Suprapubic skin (tissue), 4 donors: ENCODE data around the gene UBL5. TPM values are rescaled to one million over a fixed set of nuclear protein-coding genes. Genes with fewer than 3 reads are reported as not detected.

ENCODE experiments used
- DNase-seq, 2 donors: peaks; one replicate each; pipeline ENCODE4 v3.0.0-alpha.2; 2019; ENCODE audit warnings: low spot score in 2 of 2
- H3K27ac ChIP-seq: fragments of 200-600 bp; sonication (generic); one replicate; pipeline ENCODE4 v1.5.1; 2019
- H3K27me3 ChIP-seq: fragments of 200-600 bp; sonication (generic); one replicate; pipeline ENCODE4 v1.5.1; 2019
- H3K36me3 ChIP-seq: fragments of 200-600 bp; sonication (generic); one replicate; pipeline ENCODE4 v1.5.1; 2019
- H3K4me1 ChIP-seq: fragments of 200-600 bp; sonication (generic); one replicate; pipeline ENCODE4 v1.5.1; 2019
- H3K4me3 ChIP-seq: fragments of 200-600 bp; sonication (generic); one replicate; pipeline ENCODE4 v1.5.1; 2019; ENCODE audit warnings: mild to moderate bottlenecking
- H3K9me3 ChIP-seq: fragments of 200-600 bp; sonication (generic); one replicate; pipeline ENCODE4 v1.5.1; 2019
- EP300 ChIP-seq: sonication (generic); formaldehyde crosslinking; IDR thresholded peaks from one replicate; pipeline ENCODE4 v1.6.1; 2017; ENCODE audit warnings: antibody characterized with exemption
- POLR2A ChIP-seq, 2 donors: fragments of 450-650 bp; IDR thresholded peaks; one replicate each; pipeline ENCODE4 v1.6.1; 2017; ENCODE audit warnings: antibody characterized with exemption in 2 of 2, mild to moderate bottlenecking in 2 of 2, moderate library complexity in 2 of 2
- POLR2AphosphoS5 ChIP-seq, 3 donors: sonication (generic); formaldehyde crosslinking; IDR thresholded peaks; one replicate each; pipeline ENCODE4 v1.6.1; 2017; ENCODE audit warnings: antibody characterized with exemption in 3 of 3
- WGBS: methylation state at CpG from one replicate; pipeline ENCODE4 v1.1.5; 2018; 5-methylcytosine and 5-hydroxymethylcytosine counted together
- total RNA-seq, 4 donors: library from RNA; depleted of rRNA; stranded (reverse); fragments of >200 nt; gene quantifications; one replicate each; pipeline ENCODE4 v1.1.0, GENCODE V29; 2016
- TF ChIP-seq, protein P1 (sequence below), 2 donors: fragments of 200-600 bp in 1 of 2; fragments of 450-650 bp in 1 of 2; sonication (generic) in 1 of 2; IDR thresholded peaks; one replicate each; pipeline ENCODE4 v1.5.1; 2016 to 2019; ENCODE audit warnings: antibody characterized with exemption in 2 of 2, mild to moderate bottlenecking in 1 of 2, moderate library complexity in 1 of 2

Gene UBL5
- total RNA-seq, 4 donors from 2014 or later = 170 to 337 (median 261) TPM

DNA sequence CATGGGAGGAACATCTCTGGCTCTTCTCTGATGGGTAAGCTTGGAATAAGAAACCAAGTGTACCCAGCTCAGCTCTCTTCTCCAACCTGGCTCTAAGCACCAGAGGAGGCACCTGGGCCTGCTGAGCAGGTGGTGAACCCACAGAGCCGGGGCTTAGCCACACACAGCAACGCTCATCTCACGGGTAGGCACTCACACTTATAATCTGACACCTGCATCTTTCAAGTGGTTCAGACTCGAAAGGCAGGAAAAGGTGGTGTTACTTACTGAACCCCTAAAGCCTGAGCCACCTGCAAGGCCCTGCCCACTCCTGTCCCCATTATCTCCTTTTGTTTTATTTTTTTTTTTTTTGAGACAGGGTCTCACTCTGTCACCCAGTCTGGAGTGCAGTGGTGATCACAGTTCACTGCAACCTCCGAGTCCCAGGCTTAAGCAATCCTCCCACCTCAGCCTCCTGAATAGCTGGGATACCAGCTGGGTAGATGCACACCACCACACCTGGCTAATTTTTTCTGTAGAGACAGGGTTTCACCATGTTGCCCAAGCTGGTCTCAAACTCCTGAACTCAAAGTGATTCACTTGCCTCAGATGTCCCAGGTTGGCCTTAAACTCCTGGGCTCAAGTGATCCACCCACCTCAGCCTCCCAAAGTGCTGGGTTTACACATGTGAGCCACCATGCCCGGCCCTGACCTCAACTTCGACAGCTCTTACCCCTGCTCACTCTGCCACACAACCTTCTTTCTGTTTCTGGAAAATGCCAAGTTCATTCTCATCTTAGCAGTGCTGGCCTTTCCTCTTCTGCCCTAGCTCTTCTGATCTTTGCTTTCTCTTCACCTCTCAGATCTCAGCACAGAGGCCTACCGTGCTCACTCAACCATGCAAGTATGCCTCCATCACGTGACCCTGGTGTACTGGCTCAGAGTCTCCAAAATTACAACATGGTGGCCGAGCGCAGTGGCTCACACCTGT is 18.6 kb upstream of the UBL5 start:
- no peaks in the 10 kb centered on the region for H3K27me3 ChIP-seq
- no peak overlapping the region for H3K27ac ChIP-seq
- H3K4me3 ChIP-seq = no peak overlapping the region
- H3K9me3 ChIP-seq = no peaks in the 10 kb centered on the region
- DNase-seq = no peak
- WGBS = 87% methylated on average over 11 of the region's 11 CpGs
- H3K4me1 ChIP-seq = no peaks in the 10 kb centered on the region
- TF ChIP-seq EP300 = no peak
- no peak for TF ChIP-seq POLR2A (IDR thresholded peaks at IDR 0.05)
- no peak for TF ChIP-seq POLR2AphosphoS5 (IDR thresholded peaks at IDR 0.05)
- TF ChIP-seq, protein P1, sequence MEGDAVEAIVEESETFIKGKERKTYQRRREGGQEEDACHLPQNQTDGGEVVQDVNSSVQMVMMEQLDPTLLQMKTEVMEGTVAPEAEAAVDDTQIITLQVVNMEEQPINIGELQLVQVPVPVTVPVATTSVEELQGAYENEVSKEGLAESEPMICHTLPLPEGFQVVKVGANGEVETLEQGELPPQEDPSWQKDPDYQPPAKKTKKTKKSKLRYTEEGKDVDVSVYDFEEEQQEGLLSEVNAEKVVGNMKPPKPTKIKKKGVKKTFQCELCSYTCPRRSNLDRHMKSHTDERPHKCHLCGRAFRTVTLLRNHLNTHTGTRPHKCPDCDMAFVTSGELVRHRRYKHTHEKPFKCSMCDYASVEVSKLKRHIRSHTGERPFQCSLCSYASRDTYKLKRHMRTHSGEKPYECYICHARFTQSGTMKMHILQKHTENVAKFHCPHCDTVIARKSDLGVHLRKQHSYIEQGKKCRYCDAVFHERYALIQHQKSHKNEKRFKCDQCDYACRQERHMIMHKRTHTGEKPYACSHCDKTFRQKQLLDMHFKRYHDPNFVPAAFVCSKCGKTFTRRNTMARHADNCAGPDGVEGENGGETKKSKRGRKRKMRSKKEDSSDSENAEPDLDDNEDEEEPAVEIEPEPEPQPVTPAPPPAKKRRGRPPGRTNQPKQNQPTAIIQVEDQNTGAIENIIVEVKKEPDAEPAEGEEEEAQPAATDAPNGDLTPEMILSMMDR (IDR thresholded peaks at IDR 0.05) = no peak
- peaks cover 54% of the 10 kb centered on the region for H3K36me3 ChIP-seq

GRCh38 chr19:9811139-9811538 is 16.6 kb upstream of the UBL5 start:
- no peak for TF ChIP-seq POLR2A (IDR thresholded peaks at IDR 0.05)
- TF ChIP-seq, protein P1 (IDR thresholded peaks at IDR 0.05) = no peak
- no peak for TF ChIP-seq POLR2AphosphoS5 (IDR thresholded peaks at IDR 0.05)
- DNase-seq = no peak
- no peaks in the 10 kb centered on the region for H3K4me1 ChIP-seq
- H3K4me3 ChIP-seq = no peak overlapping the region
- no peak overlapping the region for H3K27ac ChIP-seq
- H3K27me3 ChIP-seq = no peaks in the 10 kb centered on the region
- H3K36me3 ChIP-seq = peaks cover 51% of the 10 kb centered on the region
- WGBS = 97% methylated on average over 5 of the region's 21 CpGs
- no peaks in the 10 kb centered on the region for H3K9me3 ChIP-seq

GRCh38 chr19:9818175-9818733 is 9.5 kb upstream of the UBL5 start:
- peak overlapping the region; percentile 68 for H3K4me3 ChIP-seq
- WGBS = 19% methylated on average over 7 of the region's 39 CpGs
- peaks cover 7% of the 10 kb centered on the region for H3K36me3 ChIP-seq
- peaks cover 19% of the 10 kb centered on the region for H3K4me1 ChIP-seq
- DNase-seq = no peak
- no peaks in the 10 kb centered on the region for H3K27me3 ChIP-seq
- H3K27ac ChIP-seq = peak overlapping the region; percentile 94
- no peaks in the 10 kb centered on the region for H3K9me3 ChIP-seq
- TF ChIP-seq, protein P1 (IDR thresholded peaks at IDR 0.05) = no peak
- TF ChIP-seq EP300 = no peak
- TF ChIP-seq POLR2AphosphoS5 (IDR thresholded peaks at IDR 0.05) = no peak
- TF ChIP-seq POLR2A (IDR thresholded peaks at IDR 0.05) = no peak

DNA sequence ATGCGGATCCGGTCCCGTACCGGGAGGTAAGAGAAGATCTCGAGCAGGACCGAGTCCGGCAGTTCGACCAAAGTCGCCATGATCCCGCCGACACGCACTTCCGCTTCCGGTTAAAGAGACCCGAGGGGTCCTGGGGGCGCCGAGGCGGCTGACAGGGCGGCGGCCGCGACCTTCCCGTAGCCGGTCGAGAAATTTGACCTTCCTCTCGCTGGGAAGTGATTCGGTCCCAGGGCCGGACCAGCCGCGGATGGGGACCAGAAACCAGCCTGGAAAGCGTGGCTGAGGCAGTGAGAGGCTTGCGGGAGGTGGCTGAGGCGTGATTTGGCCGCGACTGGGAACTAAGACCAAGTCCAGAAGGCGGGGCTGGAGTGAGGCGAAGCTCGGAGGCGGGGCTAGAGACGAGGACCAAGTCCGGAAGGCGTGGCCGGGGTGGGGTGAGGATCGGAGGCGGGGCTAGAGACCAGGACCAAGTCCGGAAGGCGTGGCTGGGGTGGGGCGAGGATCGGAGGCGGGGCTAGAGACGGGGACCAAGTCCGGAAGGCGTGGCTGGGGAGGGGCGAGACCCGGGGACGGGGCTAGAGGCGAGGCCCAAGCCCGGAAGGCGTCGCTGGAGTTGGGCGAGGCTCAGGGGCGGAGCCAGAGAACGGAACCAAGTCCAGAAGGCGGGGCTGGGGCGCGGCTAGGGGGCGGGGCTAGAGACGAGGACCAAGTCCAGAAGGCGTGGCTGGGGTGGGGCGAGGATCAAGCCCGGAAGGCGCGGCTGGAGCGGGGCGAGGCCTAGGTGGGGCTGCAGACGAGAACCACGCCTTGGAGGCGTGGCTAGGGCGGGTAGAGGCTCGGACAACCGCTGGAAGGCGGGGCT is 8.8 kb upstream of the UBL5 start, which contains the start of gene FBXL12:
Gene FBXL12 (minus strand): TSS at position 346 of the 862 bp plus-strand sequence. CDS start 266 bp downstream, at position 80.
- no peaks in the 10 kb centered on the region for H3K27me3 ChIP-seq
- under 1% methylated on average over 60 of the region's 82 CpGs for WGBS
- peak; percentile 100 for DNase-seq
- peak within 1 kb of the TSS; percentile 68 for H3K4me3 ChIP-seq
- no peaks in the 10 kb centered on the region for H3K9me3 ChIP-seq
- H3K4me1 ChIP-seq = peaks cover 19% of the 10 kb centered on the region
- peaks cover 2% of the 10 kb centered on the region for H3K36me3 ChIP-seq
- H3K27ac ChIP-seq = peak within 1 kb of the TSS; percentile 94
- TF ChIP-seq POLR2A (IDR thresholded peaks at IDR 0.05) (peak in 1 of 2 donors; percentile 78), POLR2AphosphoS5 (IDR thresholded peaks at IDR 0.05) (peak in 2 of 3 donors; percentile 44 to 77)
- TF ChIP-seq, protein P1 (IDR thresholded peaks at IDR 0.05) = no peak
